ENCODE results near the gene HTRA3. TPM values are rescaled to one million over a fixed set of nuclear protein-coding genes. Genes with fewer than 3 reads are reported as not detected.

HTRA3 gene
- total RNA-seq, 2 donors from 2014 or later = 3.2 to 4.6 TPM

GRCh38 chr4:8267077-8267476, 2.5 kb upstream of the HTRA3 start:
- H3K27me3 Mint-ChIP-seq (ENCODE audit: insufficient read depth) = peaks cover 31% of the 10 kb centered on the region
- H3K9me3 Mint-ChIP-seq = no peaks in the 10 kb centered on the region
- peak; percentile 90 for DNase-seq
- 73 to 80% methylated on average over 13 of the region's 13 CpGs for WGBS, 2 experiments (ENCODE audit: insufficient coverage in 1 of 2, insufficient read length in 1 of 2)
- Histone ChIP-seq H3K4me3 (ENCODE audit: low read length) (no peak overlapping the region), H3K27me3 (ENCODE audit: control insufficient read depth, insufficient read depth, low read length, poor library complexity, severe bottlenecking) (peaks cover 33% of the 10 kb centered on the region), H3K4me1 (ENCODE audit: control insufficient read depth, insufficient read depth, low read length) (no peaks in the 10 kb centered on the region), H3K9ac (ENCODE audit: extremely low read depth, low read length, poor library complexity, severe bottlenecking) (no peak overlapping the region), H3K9me3 (ENCODE audit: control insufficient read depth, low read length) (no peaks in the 10 kb centered on the region), H3K36me3 (ENCODE audit: control insufficient read depth, insufficient read depth, low read length) (no peaks in the 10 kb centered on the region), H3K27ac (ENCODE audit: low read depth, low read length) (no peak overlapping the region)
- TF ChIP-seq CTCF (conservative IDR thresholded peaks at IDR 0.05) = peak; percentile 82
- H3K4me1 Mint-ChIP-seq = peaks cover 4% of the 10 kb centered on the region
- H3K4me3 Mint-ChIP-seq = no peak overlapping the region
- no peak overlapping the region for H3K27ac Mint-ChIP-seq
- H3K36me3 Mint-ChIP-seq (ENCODE audit: low read depth) = no peaks in the 10 kb centered on the region

DNA sequence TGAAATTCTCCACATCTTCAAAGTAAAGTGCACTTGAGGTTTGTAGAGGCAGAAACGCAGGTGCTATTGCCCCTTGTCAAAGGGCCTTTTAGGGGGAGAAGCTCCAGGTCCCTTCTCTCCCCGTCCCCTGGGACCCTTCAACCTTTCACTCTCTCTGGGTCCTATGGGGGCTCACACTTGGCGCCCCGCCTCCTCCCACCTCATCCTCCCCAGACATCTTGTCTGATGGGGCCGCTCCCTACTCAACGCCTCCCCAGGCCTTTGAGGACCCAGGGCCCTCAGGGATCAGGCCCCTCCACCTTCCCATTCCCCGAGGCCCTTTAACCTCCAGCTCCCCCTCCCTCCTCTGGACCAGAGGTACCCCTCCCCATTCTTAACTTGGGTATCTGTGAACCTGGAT, 1.3 kb upstream of the HTRA3 start:
- no peaks in the 10 kb centered on the region for H3K36me3 ChIP-seq (ENCODE audit: control insufficient read depth, insufficient read depth, low read length)
- no peak for DNase-seq
- H3K9me3 Mint-ChIP-seq = no peaks in the 10 kb centered on the region
- no peaks in the 10 kb centered on the region for H3K4me1 ChIP-seq (ENCODE audit: control insufficient read depth, insufficient read depth, low read length)
- WGBS, 2 experiments (ENCODE audit: insufficient coverage in 1 of 2, insufficient read length in 1 of 2) = 92 to 93% methylated on average over 7 of the region's 7 CpGs
- H3K27me3 ChIP-seq (ENCODE audit: control insufficient read depth, insufficient read depth, low read length, poor library complexity, severe bottlenecking) = peaks cover 33% of the 10 kb centered on the region
- H3K27ac ChIP-seq (ENCODE audit: low read depth, low read length) = no peak overlapping the region
- peaks cover 4% of the 10 kb centered on the region for H3K4me1 Mint-ChIP-seq
- H3K4me3 ChIP-seq (ENCODE audit: low read length) = no peak overlapping the region
- no peaks in the 10 kb centered on the region for H3K9me3 ChIP-seq (ENCODE audit: control insufficient read depth, low read length)
- H3K9ac ChIP-seq (ENCODE audit: extremely low read depth, low read length, poor library complexity, severe bottlenecking) = no peak overlapping the region
- no peak overlapping the region for H3K4me3 Mint-ChIP-seq
- H3K27ac Mint-ChIP-seq = no peak overlapping the region
- peaks cover 33% of the 10 kb centered on the region for H3K27me3 Mint-ChIP-seq (ENCODE audit: insufficient read depth)
- TF ChIP-seq CTCF (conservative IDR thresholded peaks at IDR 0.05) = no peak
- no peaks in the 10 kb centered on the region for H3K36me3 Mint-ChIP-seq (ENCODE audit: low read depth)

GRCh38 chr4:8268901-8269534, 536 bp upstream of the HTRA3 start:
- DNase-seq = no peak
- Histone ChIP-seq H3K9ac (ENCODE audit: extremely low read depth, low read length, poor library complexity, severe bottlenecking) (no peak overlapping the region), H3K9me3 (ENCODE audit: control insufficient read depth, low read length) (no peaks in the 10 kb centered on the region), H3K27me3 (ENCODE audit: control insufficient read depth, insufficient read depth, low read length, poor library complexity, severe bottlenecking) (peaks cover 33% of the 10 kb centered on the region), H3K4me3 (ENCODE audit: low read length) (no peak overlapping the region), H3K4me1 (ENCODE audit: control insufficient read depth, insufficient read depth, low read length) (no peaks in the 10 kb centered on the region), H3K27ac (ENCODE audit: low read depth, low read length) (no peak overlapping the region), H3K36me3 (ENCODE audit: control insufficient read depth, insufficient read depth, low read length) (no peaks in the 10 kb centered on the region)
- H3K36me3 Mint-ChIP-seq (ENCODE audit: low read depth) = no peaks in the 10 kb centered on the region
- H3K4me1 Mint-ChIP-seq = peaks cover 4% of the 10 kb centered on the region
- no peak for TF ChIP-seq CTCF (conservative IDR thresholded peaks at IDR 0.05)
- peak overlapping the region; percentile 28 for H3K4me3 Mint-ChIP-seq
- H3K27me3 Mint-ChIP-seq (ENCODE audit: insufficient read depth) = peaks cover 33% of the 10 kb centered on the region
- 83 to 84% methylated on average over 20 to 25 of the region's 25 CpGs for WGBS, 2 experiments (ENCODE audit: insufficient coverage in 1 of 2, insufficient read length in 1 of 2)
- H3K9me3 Mint-ChIP-seq = no peaks in the 10 kb centered on the region
- H3K27ac Mint-ChIP-seq = no peak overlapping the region
